PC-9 (cell line): Measurements from ENCODE around the gene CYP4F11.

Source experiments
- CTCF ChIP-seq: fragments of 200-600 bp; sonication (generic); conservative IDR thresholded peaks from 2 replicates; pipeline ENCODE4 v1.6.1; 2017; ENCODE audit warnings: mixed run types, antibody characterized with exemption, mild to moderate bottlenecking, moderate library complexity
- EZH2 ChIP-seq: fragments of 200-600 bp; sonication (generic); IDR thresholded peaks from 2 replicates; pipeline ENCODE4 v1.8.0; 2017; ENCODE audit warnings: antibody characterized with exemption, low read depth

GRCh38 chr19:15863272-15863671, 71.1 kb downstream of the CYP4F11 start:
- TF ChIP-seq CTCF (no peak), EZH2 (no peak)
